ENCODE measurements around the gene INTS6.

Gene INTS6

DNA sequence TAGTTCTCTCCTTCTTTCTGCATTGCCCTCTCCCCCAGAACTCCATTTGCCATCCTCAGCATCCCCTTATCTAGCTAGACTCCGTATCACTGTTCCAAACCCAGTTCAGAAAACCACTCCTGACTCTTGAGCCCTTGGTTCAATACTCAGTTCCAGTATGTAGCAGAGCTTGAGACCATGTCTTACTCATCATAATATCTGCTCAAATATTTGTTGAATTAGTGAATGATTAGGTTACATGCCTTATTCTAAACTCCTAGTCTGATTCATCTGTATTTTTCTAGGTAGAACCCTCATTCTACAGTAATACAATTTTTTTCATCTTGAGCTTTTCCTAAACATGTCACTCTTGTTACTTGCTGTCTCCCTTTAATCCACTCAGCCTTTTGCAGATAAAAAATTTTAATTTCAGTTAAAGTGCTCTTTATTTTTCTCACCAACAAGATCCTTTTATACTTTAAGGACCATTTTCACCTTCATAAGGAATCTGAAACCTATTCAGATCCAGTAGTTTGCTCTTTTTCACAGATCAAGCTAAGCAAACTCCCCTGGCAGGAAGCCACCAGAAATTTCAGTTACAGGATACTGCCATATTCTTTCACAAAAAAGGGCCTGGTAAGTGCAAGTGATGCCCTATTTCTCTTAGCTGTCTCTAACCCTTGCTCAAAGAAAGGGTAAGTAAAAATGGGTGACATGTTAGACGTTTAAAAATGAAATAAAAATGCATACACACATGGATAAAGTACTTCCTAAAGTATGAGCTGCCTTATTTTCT is 23.1 kb upstream of the INTS6 start:
- no peaks in the 10 kb centered on the region for H3K27me3 ChIP-seq (ENCODE audit: insufficient read depth, poor library complexity, severe bottlenecking)
- H3K27ac ChIP-seq (ENCODE audit: poor library complexity, severe bottlenecking), result no peak overlapping the region
- peaks cover 12% of the 10 kb centered on the region for H3K4me1 ChIP-seq (ENCODE audit: insufficient read depth, poor library complexity, severe bottlenecking)
- no peak for DNase-seq (ENCODE audit: low spot score)
- H3K36me3 ChIP-seq (ENCODE audit: low read depth), result no peaks in the 10 kb centered on the region
- H3K4me3 ChIP-seq (ENCODE audit: severe bottlenecking), result no peak overlapping the region
- ATAC-seq (ENCODE audit: low read depth), result no peak
- TF ChIP-seq CTCF (IDR thresholded peaks at IDR 0.05; ENCODE audit: poor library complexity, severe bottlenecking), result no peak
- no peaks in the 10 kb centered on the region for H3K9me3 ChIP-seq (ENCODE audit: severe bottlenecking)

- H3K27ac ChIP-seq (ENCODE audit: poor library complexity, severe bottlenecking), result no peak overlapping the region
- no peak for ATAC-seq (ENCODE audit: low read depth)
Measured at GRCh38 chr13:51469790-51470189, 17.0 kb upstream of the INTS6 start.

DNA sequence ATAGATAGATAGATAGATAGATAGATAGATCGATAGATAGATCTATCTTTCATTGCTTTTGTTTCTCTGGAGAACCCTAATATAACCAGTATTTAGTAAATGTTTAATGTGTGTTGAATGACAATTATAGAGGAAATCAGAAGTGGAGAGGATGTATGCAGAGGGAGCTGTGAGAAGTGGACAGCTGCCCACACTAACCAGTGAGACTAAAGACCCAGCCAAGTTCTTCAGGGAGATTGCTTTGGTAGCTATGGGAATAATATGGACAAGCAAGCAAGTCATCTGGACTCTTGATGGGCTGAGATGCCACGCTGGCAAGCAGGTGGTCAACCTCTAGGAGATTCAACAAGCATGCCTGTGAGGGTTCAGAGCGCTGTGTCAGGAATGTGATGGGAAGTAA is 14.9 kb upstream of the INTS6 start:
- DNase-seq (ENCODE audit: low spot score) (no peak), ATAC-seq (ENCODE audit: low read depth) (no peak)
- H3K9me3 ChIP-seq (ENCODE audit: severe bottlenecking), result no peaks in the 10 kb centered on the region
- no peaks in the 10 kb centered on the region for H3K4me1 ChIP-seq (ENCODE audit: insufficient read depth, poor library complexity, severe bottlenecking)
- H3K4me3 ChIP-seq (ENCODE audit: severe bottlenecking), result no peak overlapping the region
- no peaks in the 10 kb centered on the region for H3K36me3 ChIP-seq (ENCODE audit: low read depth)
- no peaks in the 10 kb centered on the region for H3K27me3 ChIP-seq (ENCODE audit: insufficient read depth, poor library complexity, severe bottlenecking)
- TF ChIP-seq CTCF (IDR thresholded peaks at IDR 0.05; ENCODE audit: poor library complexity, severe bottlenecking), result no peak
- H3K27ac ChIP-seq (ENCODE audit: poor library complexity, severe bottlenecking), result no peak overlapping the region

More at GRCh38 chr13:51469790-51470189, 17.0 kb upstream of the INTS6 start:
- DNase-seq (ENCODE audit: low spot score), result no peak
- Histone ChIP-seq H3K27me3 (ENCODE audit: insufficient read depth, poor library complexity, severe bottlenecking) (no peaks in the 10 kb centered on the region), H3K4me1 (ENCODE audit: insufficient read depth, poor library complexity, severe bottlenecking) (no peaks in the 10 kb centered on the region), H3K9me3 (ENCODE audit: severe bottlenecking) (no peaks in the 10 kb centered on the region), H3K4me3 (ENCODE audit: severe bottlenecking) (no peak overlapping the region), H3K36me3 (ENCODE audit: low read depth) (no peaks in the 10 kb centered on the region)
- no peak for TF ChIP-seq CTCF (IDR thresholded peaks at IDR 0.05; ENCODE audit: poor library complexity, severe bottlenecking)

GRCh38 chr13:51465124-51465523 is 12.3 kb upstream of the INTS6 start:
- no peak for TF ChIP-seq CTCF (IDR thresholded peaks at IDR 0.05; ENCODE audit: poor library complexity, severe bottlenecking)
- Histone ChIP-seq H3K27me3 (ENCODE audit: insufficient read depth, poor library complexity, severe bottlenecking) (no peaks in the 10 kb centered on the region), H3K4me1 (ENCODE audit: insufficient read depth, poor library complexity, severe bottlenecking) (no peaks in the 10 kb centered on the region), H3K36me3 (ENCODE audit: low read depth) (no peaks in the 10 kb centered on the region), H3K9me3 (ENCODE audit: severe bottlenecking) (no peaks in the 10 kb centered on the region), H3K27ac (ENCODE audit: poor library complexity, severe bottlenecking) (no peak overlapping the region), H3K4me3 (ENCODE audit: severe bottlenecking) (no peak overlapping the region)
- ATAC-seq (ENCODE audit: low read depth), result no peak
- no peak for DNase-seq (ENCODE audit: low spot score)

All from RWPE2 (cell line).